Neural cell (in vitro differentiated cells): ENCODE data around the gene ESPN. TPM values are rescaled to one million over a fixed set of nuclear protein-coding genes. Genes with fewer than 3 reads are reported as not detected.

Experiments
- H2AFZ ChIP-seq: fragments of 200-600, 300-800 bp; sonication (generic), shearing (Covaris generic); 2 replicates; pipeline ENCODE4 v1.6.0; 2014; ENCODE audit warnings: low read depth, mild to moderate bottlenecking, antibody characterized with exemption, low read length, moderate library complexity
- H3F3A ChIP-seq: fragments of 200-600 bp; shearing (Covaris generic); 2 replicates; pipeline ENCODE4 v1.6.1; 2016; ENCODE audit warnings: mild to moderate bottlenecking, moderate library complexity, mixed read lengths, antibody characterized with exemption, low read length; ENCODE audit not compliant: insufficient read depth, poor library complexity, severe bottlenecking
- H3K27ac ChIP-seq: fragments of 200-600, 300-800 bp; sonication (generic), shearing (Covaris generic); 2 replicates; pipeline ENCODE4 v1.5.1; 2014; ENCODE audit warnings: mild to moderate bottlenecking, low read length, moderate library complexity
- H3K27me3 ChIP-seq: fragments of 300-800, 200-600 bp; sonication (generic), shearing (Covaris generic); 2 replicates; pipeline ENCODE4 v1.6.0; 2014; ENCODE audit warnings: mild to moderate bottlenecking, low read depth, low read length, moderate library complexity; ENCODE audit not compliant: insufficient read depth
- H3K36me3 ChIP-seq: fragments of 300-800, 200-600 bp; sonication (generic), shearing (Covaris generic); 2 replicates; pipeline ENCODE4 v1.5.1; 2014; ENCODE audit warnings: mild to moderate bottlenecking, antibody characterized with exemption, low read length, moderate library complexity; ENCODE audit not compliant: insufficient read depth
- H3K4me2 ChIP-seq: fragments of 300-800, 200-600 bp; sonication (generic), shearing (Covaris generic); 2 replicates; pipeline ENCODE4 v1.6.0; 2014; ENCODE audit warnings: mild to moderate bottlenecking, low read length
- H3K4me3 ChIP-seq: fragments of 300-800, 200-600 bp; sonication (generic), shearing (Covaris generic); 2 replicates; pipeline ENCODE4 v1.5.1; 2014; ENCODE audit warnings: mild to moderate bottlenecking, low read length, moderate library complexity
- H3K79me2 ChIP-seq: fragments of 200-600 bp; shearing (Covaris generic); replicated peaks from 2 replicates; pipeline ENCODE4 v1.6.0; 2014; ENCODE audit warnings: mild to moderate bottlenecking, low read length, moderate library complexity; ENCODE audit not compliant: insufficient read depth
- H3K9ac ChIP-seq: fragments of 300-800, 200-600 bp; sonication (generic), shearing (Covaris generic); 2 replicates; pipeline ENCODE4 v1.6.1; 2016; ENCODE audit warnings: mild to moderate bottlenecking, low read length, mixed read lengths
- H3K9me2 ChIP-seq: fragments of 200-600 bp; shearing (Covaris generic); 2 replicates; pipeline ENCODE4 v1.6.1; 2016; ENCODE audit warnings: mild to moderate bottlenecking, low read length, mixed read lengths; ENCODE audit not compliant: insufficient read depth
- H3K9me3 ChIP-seq: fragments of 200-600, 300-800 bp; sonication (generic), shearing (Covaris generic); 2 replicates; pipeline ENCODE4 v1.6.1; 2016; ENCODE audit warnings: mild to moderate bottlenecking, mixed run types, low read length, moderate library complexity, mixed read lengths
- H4K20me1 ChIP-seq: fragments of 200-600 bp; shearing (Covaris generic); 2 replicates; pipeline ENCODE4 v1.6.1; 2016; ENCODE audit warnings: mild to moderate bottlenecking, mixed run types; ENCODE audit not compliant: insufficient read depth
- CTCF ChIP-seq: fragments of 450-650 bp; IDR thresholded peaks from 2 replicates; pipeline ENCODE4 v1.5.1; 2014; ENCODE audit warnings: antibody characterized with exemption, mild to moderate bottlenecking, moderate library complexity; ENCODE audit not compliant: poor library complexity, severe bottlenecking
- EP300 ChIP-seq: fragments of 450-650 bp; conservative IDR thresholded peaks from 2 replicates; pipeline ENCODE4 v1.6.1; 2014; ENCODE audit warnings: antibody characterized with exemption, mild to moderate bottlenecking, moderate library complexity; ENCODE audit not compliant: poor library complexity, severe bottlenecking
- EZH2 ChIP-seq: fragments of 200-600, 300-800 bp; shearing (Covaris generic), sonication (generic); IDR thresholded peaks from 2 replicates; pipeline ENCODE4 v1.6.1; 2014; ENCODE audit warnings: antibody characterized with exemption, low read length, borderline replicate concordance, mild to moderate bottlenecking; ENCODE audit not compliant: insufficient read depth, poor library complexity, severe bottlenecking
- MXI1 ChIP-seq: fragments of 450-650 bp; conservative IDR thresholded peaks from 2 replicates; pipeline ENCODE4 v1.6.1; 2014; ENCODE audit warnings: antibody characterized with exemption, mild to moderate bottlenecking; ENCODE audit not compliant: poor library complexity, severe bottlenecking
- POLR2AphosphoS5 ChIP-seq: IDR thresholded peaks from 2 replicates; pipeline ENCODE4 v1.6.1; 2012
- RAD21 ChIP-seq: fragments of 450-650 bp; conservative IDR thresholded peaks from 2 replicates; pipeline ENCODE4 v1.6.1; 2014; ENCODE audit warnings: antibody characterized with exemption, mild to moderate bottlenecking, moderate library complexity
- REST ChIP-seq: IDR thresholded peaks from 2 replicates; pipeline ENCODE4 v1.6.1; 2012; ENCODE audit warnings: borderline replicate concordance
- SMC3 ChIP-seq: fragments of 450-650 bp; conservative IDR thresholded peaks from 2 replicates; pipeline ENCODE4 v1.6.1; 2014; ENCODE audit warnings: antibody characterized with exemption, mild to moderate bottlenecking, moderate library complexity; ENCODE audit not compliant: poor library complexity
- TAF1 ChIP-seq: IDR thresholded peaks from 2 replicates; pipeline ENCODE4 v1.6.1; 2012; ENCODE audit warnings: low read depth
- polyA plus RNA-seq: library from polyadenylated mRNA; depleted of rRNA; stranded (reverse); fragments of >200 nt; gene quantifications from 2 replicates; pipeline ENCODE4 v1.2.3, GENCODE V29; 2014

The ESPN gene
- polyA plus RNA-seq, 1 donor from 2014 or later = not detected

- no peak overlapping the region for H3K27ac ChIP-seq
- no peaks in the 10 kb centered on the region for H3F3A ChIP-seq
- H3K4me3 ChIP-seq = no peak overlapping the region
- H3K9me2 ChIP-seq = no peaks in the 10 kb centered on the region
- H2AFZ ChIP-seq = no peak overlapping the region
- H4K20me1 ChIP-seq = peaks cover 4% of the 10 kb centered on the region
- no peaks in the 10 kb centered on the region for H3K9me3 ChIP-seq
- TF ChIP-seq EZH2 = no peak
- no peak for TF ChIP-seq RAD21
- no peak for TF ChIP-seq TAF1
- no peak for TF ChIP-seq SMC3
- no peak for TF ChIP-seq CTCF
- TF ChIP-seq REST = no peak
- TF ChIP-seq EP300 = no peak
- no peak for TF ChIP-seq MXI1
- TF ChIP-seq POLR2AphosphoS5 = no peak
- no peaks in the 10 kb centered on the region for H3K36me3 ChIP-seq
- H3K27me3 ChIP-seq = no peaks in the 10 kb centered on the region
- H3K79me2 ChIP-seq = peaks cover 16% of the 10 kb centered on the region
- H3K9ac ChIP-seq = no peak overlapping the region
- H3K4me2 ChIP-seq = no peak overlapping the region
Measured at GRCh38 chr1:6378096-6378746, 46.4 kb upstream of the ESPN start.

GRCh38 chr1:6380037-6380436 is 44.5 kb upstream of the ESPN start:
- H3F3A ChIP-seq = no peaks in the 10 kb centered on the region
- H4K20me1 ChIP-seq = peaks cover 4% of the 10 kb centered on the region
- H3K4me3 ChIP-seq = no peak overlapping the region
- H3K36me3 ChIP-seq = no peaks in the 10 kb centered on the region
- no peak overlapping the region for H3K27ac ChIP-seq
- H3K9me2 ChIP-seq = no peaks in the 10 kb centered on the region
- peaks cover 29% of the 10 kb centered on the region for H3K79me2 ChIP-seq
- no peak overlapping the region for H2AFZ ChIP-seq
- peaks cover 4% of the 10 kb centered on the region for H3K9me3 ChIP-seq
- no peak overlapping the region for H3K4me2 ChIP-seq
- TF ChIP-seq RAD21 (no peak), REST (no peak), POLR2AphosphoS5 (no peak), CTCF (no peak)
- H3K9ac ChIP-seq = no peak overlapping the region
- no peaks in the 10 kb centered on the region for H3K27me3 ChIP-seq
